Sigmoid colon (tissue), 7 donors: ENCODE data around the gene SPATA13. TPM values are rescaled to one million over a fixed set of nuclear protein-coding genes. Genes with fewer than 3 reads are reported as not detected.

Experiments used
- DNase-seq: peaks from one replicate; pipeline ENCODE4 v3.0.0-alpha.2; 2019
- H3K27ac ChIP-seq, 4 donors: fragments of 200-600 bp; sonication (generic); one replicate each; pipeline ENCODE4 v1.5.1; 2016 to 2019; ENCODE audit warnings: mild to moderate bottlenecking in 1 of 4
- H3K27me3 ChIP-seq, 3 donors: fragments of 200-600 bp; sonication (generic); one replicate each; pipeline ENCODE4 v1.5.1; 2019; ENCODE audit warnings: mild to moderate bottlenecking in 1 of 3
- H3K36me3 ChIP-seq, 4 donors: fragments of 200-600 bp; sonication (generic); one replicate each; pipeline ENCODE4 v1.5.1; 2016 to 2019
- H3K4me1 ChIP-seq, 4 donors: fragments of 200-600 bp; sonication (generic); one replicate each; pipeline ENCODE4 v1.5.1; 2017 to 2019
- H3K4me3 ChIP-seq, 4 donors: fragments of 200-600 bp; sonication (generic); one replicate each; pipeline ENCODE4 v1.5.1; 2017 to 2019; ENCODE audit warnings: mild to moderate bottlenecking in 2 of 4, moderate library complexity in 1 of 4
- H3K9me3 ChIP-seq, 4 donors: fragments of 200-600 bp in 3 of 4; sonication (generic) in 3 of 4; one replicate each; pipeline versions ENCODE4 v1.5.1 to v1.6.1; 2013 to 2019
- CTCF ChIP-seq, 4 experiments: fragments of 450-650 bp in 3 of 4; fragments of 200-600 bp in 1 of 4; IDR thresholded peaks; one replicate each; pipeline ENCODE4 v1.5.1; 2016 to 2019; ENCODE audit warnings: antibody characterized with exemption in 4 of 4, mild to moderate bottlenecking in 3 of 4, moderate library complexity in 2 of 4
- EP300 ChIP-seq, 4 donors: sonication (generic); formaldehyde crosslinking; IDR thresholded peaks; one replicate each; pipeline ENCODE4 v1.6.1; 2017; ENCODE audit warnings: antibody characterized with exemption in 4 of 4
- POLR2A ChIP-seq, 2 donors: fragments of 450-650 bp; IDR thresholded peaks; one replicate each; pipeline ENCODE4 v1.6.1; 2016; ENCODE audit warnings: antibody characterized with exemption in 2 of 2, mild to moderate bottlenecking in 2 of 2, moderate library complexity in 2 of 2
- POLR2AphosphoS5 ChIP-seq, 4 donors: sonication (generic); formaldehyde crosslinking; IDR thresholded peaks; one replicate each; pipeline ENCODE4 v1.6.1; 2017; ENCODE audit warnings: antibody characterized with exemption in 4 of 4
- WGBS, 2 donors: extraction: QIAGEN DNeasy Blood & Tissue Kit; methylation state at CpG; one replicate each; pipeline ENCODE4 v1.1.7; 2013; 5-methylcytosine and 5-hydroxymethylcytosine counted together
- intact Hi-C: fragments of 100-400 bp; cut with DNase I; formaldehyde crosslinking; loops from one replicate; pipeline ENCODE4 v1.15.1; 2023
- polyA plus RNA-seq, 3 donors: library from polyadenylated mRNA; stranded (reverse); fragments of 200-250 nt; gene quantifications; one replicate each; pipeline ENCODE4 v1.2.3, GENCODE V29; 2013
- total RNA-seq, 4 donors: library from RNA; depleted of rRNA; stranded (reverse); fragments of >200 nt; gene quantifications; one replicate each; pipeline ENCODE4 v1.1.0, GENCODE V29; 2016
- donor health status: healthy with polysubstance abuse.
- donor health status: Bipolar disorder and iron deficiency.
- donor health status: healthy.

SPATA13 gene
- total and polyA plus RNA-seq, 7 donors: 15.6 to 29.4 (median 18.1) TPM

- 33 to 57% methylated on average over 6 of the region's 6 CpGs for WGBS, 2 donors
- intact Hi-C loops: loop anchor here (5.0 kb wide), 1 partner anchor 86 kb away; no protein-coding TSS in a partner anchor
- no peaks in the 10 kb centered on the region for H3K36me3 ChIP-seq
- H3K27me3 ChIP-seq: no peaks in the 10 kb centered on the region
- TF ChIP-seq CTCF (IDR thresholded peaks at IDR 0.05) (no peak), EP300 (IDR thresholded peaks at IDR 0.05) (peak in 2 of 4 donors; percentile 34 to 54), POLR2A (IDR thresholded peaks at IDR 0.05) (no peak), POLR2AphosphoS5 (IDR thresholded peaks at IDR 0.05) (peak in 3 of 4 donors; percentile 25 to 65 (median 34))
- H3K4me1 ChIP-seq: peaks cover 0 to 10% (median 8%) of the 10 kb centered on the region in 4 donors
- H3K4me3 ChIP-seq: no peak overlapping the region
- no peaks in the 10 kb centered on the region for H3K9me3 ChIP-seq
- DNase-seq: no peak
- H3K27ac ChIP-seq: peak overlapping the region in 3 of 4 donors; percentile 29 to 54 (median 46)
Measured at GRCh38 chr13:24148414-24149235, 11.9 kb upstream of the SPATA13 start.

GRCh38 chr13:24149246-24150032 is 11.1 kb upstream of the SPATA13 start:
- H3K27ac ChIP-seq: peak overlapping the region in 3 of 4 donors; percentile 29 to 54 (median 46)
- WGBS, 2 donors: 91 to 92% methylated on average over 14 of the region's 14 CpGs
- H3K4me1 ChIP-seq: peaks cover 0 to 10% (median 8%) of the 10 kb centered on the region in 4 donors
- H3K27me3 ChIP-seq: no peaks in the 10 kb centered on the region
- no peaks in the 10 kb centered on the region for H3K9me3 ChIP-seq
- intact Hi-C loops: loop anchor here (5.0 kb wide), 1 partner anchor 87 kb away; no protein-coding TSS in a partner anchor
- H3K36me3 ChIP-seq: no peaks in the 10 kb centered on the region
- no peak for DNase-seq
- no peak overlapping the region for H3K4me3 ChIP-seq
- no peak for TF ChIP-seq EP300 (IDR thresholded peaks at IDR 0.05)
- no peak for TF ChIP-seq POLR2AphosphoS5 (IDR thresholded peaks at IDR 0.05)
- TF ChIP-seq CTCF (IDR thresholded peaks at IDR 0.05): no peak
- TF ChIP-seq POLR2A (IDR thresholded peaks at IDR 0.05): no peak

GRCh38 chr13:24150572-24150971 is 9.9 kb upstream of the SPATA13 start:
- no peaks in the 10 kb centered on the region for H3K9me3 ChIP-seq
- no peaks in the 10 kb centered on the region for H3K27me3 ChIP-seq
- TF ChIP-seq POLR2AphosphoS5 (IDR thresholded peaks at IDR 0.05) (no peak), POLR2A (IDR thresholded peaks at IDR 0.05) (no peak), EP300 (IDR thresholded peaks at IDR 0.05) (no peak), CTCF (IDR thresholded peaks at IDR 0.05) (no peak)
- DNase-seq: no peak
- 92 to 93% methylated on average over 3 of the region's 3 CpGs for WGBS, 2 donors
- H3K4me3 ChIP-seq: no peak overlapping the region
- H3K4me1 ChIP-seq: peaks cover 0 to 10% (median 8%) of the 10 kb centered on the region in 4 donors
- intact Hi-C loops: no loop called here
- no peaks in the 10 kb centered on the region for H3K36me3 ChIP-seq
- H3K27ac ChIP-seq: no peak overlapping the region

- Histone ChIP-seq H3K36me3 (no peaks in the 10 kb centered on the region), H3K4me3 (no peak overlapping the region), H3K27ac (no peak overlapping the region), H3K9me3 (no peaks in the 10 kb centered on the region), H3K4me1 (peaks cover 0 to 10% (median 8%) of the 10 kb centered on the region in 4 donors), H3K27me3 (no peaks in the 10 kb centered on the region)
- intact Hi-C loops: no loop called here
- WGBS, 2 donors: 92 to 99% methylated on average over 2 of the region's 2 CpGs
- TF ChIP-seq POLR2A (IDR thresholded peaks at IDR 0.05) (no peak), EP300 (IDR thresholded peaks at IDR 0.05) (no peak), POLR2AphosphoS5 (IDR thresholded peaks at IDR 0.05) (no peak), CTCF (IDR thresholded peaks at IDR 0.05) (no peak)
- DNase-seq: no peak
Measured at GRCh38 chr13:24151864-24152263, 8.7 kb upstream of the SPATA13 start.
